Fibroblast of pulmonary artery (primary cell): Measurements from ENCODE around the gene LRRC34.

Experiments used
- DNase-seq: peaks from one replicate; pipeline ENCODE4 v3.0.0-alpha.2; 2010; ENCODE audit warnings: low read depth
- H3K4me3 ChIP-seq: replicated peaks from 2 replicates; pipeline ENCODE4 v1.5.1; 2011; ENCODE audit warnings: low read depth, mild to moderate bottlenecking, control low read depth, low read length, moderate library complexity
- CTCF ChIP-seq: IDR thresholded peaks from 2 replicates; pipeline ENCODE4 v1.5.1; 2011; ENCODE audit warnings: mild to moderate bottlenecking, control low read depth, low read length, inconsistent platforms; ENCODE audit errors: missing control alignments

Gene LRRC34

GRCh38 chr3:169755488-169755887, 57.2 kb downstream of the LRRC34 start:
- no peak for TF ChIP-seq CTCF
- no peak for DNase-seq
- no peak overlapping the region for H3K4me3 ChIP-seq

DNA sequence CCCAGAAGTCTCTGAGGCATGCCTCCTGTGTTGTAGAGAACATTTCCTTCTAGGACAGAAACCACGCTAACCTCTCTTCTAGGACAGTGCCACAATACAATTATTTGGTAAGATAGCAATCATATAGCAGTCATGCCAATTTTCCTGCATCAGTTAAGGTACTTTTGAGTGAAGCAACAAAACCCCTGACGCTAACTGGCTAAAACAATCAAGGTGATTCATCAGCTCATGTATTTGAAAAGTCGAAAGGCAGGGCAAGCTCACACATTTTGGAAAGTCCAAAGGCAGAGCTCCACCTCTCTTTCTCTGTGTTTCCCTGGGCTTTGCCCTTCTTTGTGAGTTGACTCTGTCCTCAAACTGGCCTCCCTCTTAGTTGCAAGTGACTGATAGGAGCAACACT, 58.0 kb downstream of the LRRC34 start:
- DNase-seq, result no peak
- no peak overlapping the region for H3K4me3 ChIP-seq
- TF ChIP-seq CTCF, result no peak

GRCh38 chr3:169751875-169752274, 60.8 kb downstream of the LRRC34 start:
- H3K4me3 ChIP-seq, result no peak overlapping the region
- no peak for TF ChIP-seq CTCF
- DNase-seq, result no peak

GRCh38 chr3:169750665-169751064, 62.0 kb downstream of the LRRC34 start:
- no peak overlapping the region for H3K4me3 ChIP-seq
- no peak for TF ChIP-seq CTCF
- DNase-seq, result no peak

DNA sequence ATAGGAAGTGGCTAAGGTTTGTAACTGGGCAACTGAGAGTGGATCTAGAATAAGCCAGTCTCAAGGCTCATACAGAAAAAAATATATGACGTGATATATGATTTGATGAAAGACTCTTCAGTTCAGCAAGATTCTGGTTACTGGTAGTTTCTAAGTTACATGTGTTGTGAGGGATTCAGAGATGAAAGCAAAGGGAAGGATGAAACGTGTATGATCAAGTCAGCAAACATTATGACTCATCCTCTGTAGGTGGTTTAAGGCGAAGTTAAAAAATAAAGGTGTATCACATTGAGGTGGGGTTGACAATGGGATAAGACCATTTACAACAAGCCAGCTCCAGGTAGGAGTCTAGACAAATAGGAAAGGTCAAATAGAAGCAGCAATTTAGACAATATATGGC, 64.0 kb downstream of the LRRC34 start:
- no peak for DNase-seq
- TF ChIP-seq CTCF, result no peak
- H3K4me3 ChIP-seq, result no peak overlapping the region

DNA sequence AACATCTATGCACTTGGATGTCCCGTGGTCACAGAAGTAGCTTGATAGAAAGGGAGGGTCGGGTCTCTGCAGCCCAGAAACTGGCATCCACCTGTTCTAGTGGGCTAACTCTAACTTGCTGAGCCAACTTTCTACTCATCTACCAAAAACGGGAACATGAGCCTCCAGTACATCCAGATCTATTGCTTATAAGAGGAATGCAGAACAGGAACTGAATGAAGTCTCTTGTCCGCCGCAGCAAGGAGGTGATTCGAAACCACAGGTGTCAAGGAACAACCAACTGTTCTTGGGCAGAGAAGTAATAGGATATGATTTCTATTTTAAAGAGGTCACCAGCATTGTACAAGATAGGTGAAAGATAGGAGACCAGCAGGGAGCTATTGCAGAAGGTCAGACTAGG, 65.8 kb downstream of the LRRC34 start:
- H3K4me3 ChIP-seq, result no peak overlapping the region
- no peak for DNase-seq
- no peak for TF ChIP-seq CTCF

GRCh38 chr3:169744366-169745054, 68.2 kb downstream of the LRRC34 start:
- DNase-seq, result peak; percentile 61
- H3K4me3 ChIP-seq, result no peak overlapping the region
- peak; percentile 48 for TF ChIP-seq CTCF
